Tibial nerve (tissue), 4 donors: Measurements from ENCODE around the gene CD70. TPM values are rescaled to one million over a fixed set of nuclear protein-coding genes. Genes with fewer than 3 reads are reported as not detected.

ENCODE experiments used
- DNase-seq, 2 donors: peaks; one replicate each; pipeline ENCODE4 v3.0.0-alpha.2; 2019; ENCODE audit warnings: low spot score in 2 of 2
- H3K27ac ChIP-seq, 4 donors: fragments of 200-600 bp; sonication (generic) in 3 of 4; one replicate each; pipeline ENCODE4 v1.5.1; 2017 to 2019; ENCODE audit warnings: mild to moderate bottlenecking in 1 of 4
- H3K27me3 ChIP-seq, 2 donors: fragments of 200-600 bp; sonication (generic) in 1 of 2; one replicate each; pipeline versions ENCODE4 v1.5.1 to v1.6.0; 2017 to 2019
- H3K36me3 ChIP-seq, 3 donors: fragments of 200-600 bp; sonication (generic); one replicate each; pipeline ENCODE4 v1.5.1; 2018 to 2019
- H3K4me1 ChIP-seq, 4 donors: fragments of 200-600 bp; sonication (generic) in 3 of 4; one replicate each; pipeline ENCODE4 v1.5.1; 2017 to 2019
- H3K4me3 ChIP-seq, 4 donors: fragments of 200-600 bp; sonication (generic) in 3 of 4; one replicate each; pipeline ENCODE4 v1.5.1; 2017 to 2019; ENCODE audit warnings: mild to moderate bottlenecking in 1 of 4, moderate library complexity in 1 of 4
- H3K9me3 ChIP-seq, 4 donors: fragments of 200-600 bp; sonication (generic) in 3 of 4; one replicate each; pipeline ENCODE4 v1.5.1; 2017 to 2019
- CTCF ChIP-seq, 5 experiments: fragments of 200-600 bp in 3 of 5; fragments of 450-650 bp in 2 of 5; sonication (generic) in 3 of 5; IDR thresholded peaks; one replicate each; pipeline ENCODE4 v1.5.1; 2016 to 2019; ENCODE audit warnings: antibody characterized with exemption in 5 of 5, mild to moderate bottlenecking in 3 of 5, moderate library complexity in 2 of 5
- EP300 ChIP-seq, 2 donors: sonication (generic); formaldehyde crosslinking; IDR thresholded peaks; one replicate each; pipeline ENCODE4 v1.6.1; 2017; ENCODE audit warnings: antibody characterized with exemption in 2 of 2, mild to moderate bottlenecking in 1 of 2
- POLR2A ChIP-seq, 2 donors: fragments of 450-650 bp; IDR thresholded peaks; one replicate each; pipeline ENCODE4 v1.6.1; 2017; ENCODE audit warnings: antibody characterized with exemption in 2 of 2, mild to moderate bottlenecking in 2 of 2, moderate library complexity in 2 of 2
- WGBS, 2 donors: methylation state at CpG; one replicate each; pipeline ENCODE4 v1.1.5; 2018; 5-methylcytosine and 5-hydroxymethylcytosine counted together
- total RNA-seq, 4 donors: library from RNA; depleted of rRNA; stranded (reverse); fragments of >200 nt; gene quantifications; one replicate each; pipeline ENCODE4 v1.1.0, GENCODE V29; 2016

The CD70 gene
- total RNA-seq, 4 donors from 2014 or later, result 0.87 TPM; not detected in 3

DNA sequence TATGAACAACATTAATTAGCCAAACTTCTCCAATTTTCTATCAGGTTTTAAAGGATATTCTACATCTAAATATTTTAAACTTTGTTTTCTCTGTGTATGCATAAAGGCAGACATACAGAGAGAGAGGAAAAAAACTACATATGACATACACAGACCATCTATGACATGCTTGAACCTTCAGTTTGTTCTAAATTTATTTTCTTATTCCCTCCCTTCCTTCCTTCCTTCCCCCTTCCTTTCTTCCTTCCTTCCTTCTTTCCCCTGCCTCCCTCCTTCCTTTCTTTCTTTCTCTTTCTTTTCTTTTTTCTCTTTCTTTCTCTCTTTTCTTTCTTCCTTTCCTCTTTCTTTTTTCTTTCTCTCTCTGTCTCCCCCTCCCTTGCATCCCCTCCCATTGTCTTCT, 35.8 kb upstream of the CD70 start:
- no peaks in the 10 kb centered on the region for H3K36me3 ChIP-seq
- H3K27ac ChIP-seq, result no peak overlapping the region
- no peaks in the 10 kb centered on the region for H3K4me1 ChIP-seq
- DNase-seq, result no peak
- TF ChIP-seq POLR2A (IDR thresholded peaks at IDR 0.05) (no peak), EP300 (IDR thresholded peaks at IDR 0.05) (no peak), CTCF (IDR thresholded peaks at IDR 0.05) (no peak)
- H3K9me3 ChIP-seq, result peaks cover 0 to 16% (median 0%) of the 10 kb centered on the region in 4 donors
- H3K4me3 ChIP-seq, result no peak overlapping the region
- peaks cover 0 to 3% of the 10 kb centered on the region in 2 donors for H3K27me3 ChIP-seq

- no peak for TF ChIP-seq POLR2A (IDR thresholded peaks at IDR 0.05)
- TF ChIP-seq CTCF (IDR thresholded peaks at IDR 0.05), result no peak
- no peak for TF ChIP-seq EP300 (IDR thresholded peaks at IDR 0.05)
- WGBS, 2 donors, result 59 to 65% methylated on average over 2 of the region's 2 CpGs
- peaks cover 0 to 15% of the 10 kb centered on the region in 2 donors for H3K27me3 ChIP-seq
- H3K36me3 ChIP-seq, result no peaks in the 10 kb centered on the region
- H3K27ac ChIP-seq, result no peak overlapping the region
- no peaks in the 10 kb centered on the region for H3K4me1 ChIP-seq
- H3K9me3 ChIP-seq, result peaks cover 0 to 33% (median 0%) of the 10 kb centered on the region in 4 donors
- H3K4me3 ChIP-seq, result no peak overlapping the region
- no peak for DNase-seq
Observed at GRCh38 chr19:6617374-6617773, 26.4 kb upstream of the CD70 start.

GRCh38 chr19:6616011-6616410, 25.1 kb upstream of the CD70 start:
- DNase-seq, result no peak
- 84 to 86% methylated on average over 6 of the region's 6 CpGs for WGBS, 2 donors
- TF ChIP-seq POLR2A (IDR thresholded peaks at IDR 0.05) (no peak), EP300 (IDR thresholded peaks at IDR 0.05) (no peak), CTCF (IDR thresholded peaks at IDR 0.05) (no peak)
- Histone ChIP-seq H3K27ac (no peak overlapping the region), H3K36me3 (no peaks in the 10 kb centered on the region), H3K4me3 (no peak overlapping the region), H3K9me3 (peaks cover 0 to 26% (median 0%) of the 10 kb centered on the region in 4 donors), H3K4me1 (peaks cover 0 to 5% (median 0%) of the 10 kb centered on the region in 4 donors), H3K27me3 (peaks cover 0 to 15% of the 10 kb centered on the region in 2 donors)

DNA sequence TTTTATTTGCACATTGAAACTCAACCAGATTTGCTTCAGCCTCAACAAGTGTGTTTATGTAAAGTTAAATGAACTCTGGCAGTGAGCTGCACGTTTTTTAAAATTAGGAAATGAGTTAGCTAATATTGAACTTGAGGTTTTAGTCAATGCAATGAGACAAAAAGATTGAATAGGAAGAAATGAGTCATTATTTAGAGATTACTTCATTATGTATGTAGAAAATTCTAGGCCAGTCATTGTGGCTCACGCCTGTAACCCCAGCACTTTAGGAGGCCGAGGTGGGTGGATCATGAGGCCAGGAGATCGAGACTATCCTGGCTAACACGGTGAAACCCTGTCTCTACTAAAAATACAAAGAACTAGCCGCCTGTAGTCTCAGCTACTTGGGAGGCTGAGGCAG, 22.8 kb upstream of the CD70 start:
- WGBS, 2 donors, result 52 to 54% methylated on average over 6 of the region's 6 CpGs
- no peak for DNase-seq

More for the DNA sequence above, 22.8 kb upstream of the CD70 start:
- H3K27ac ChIP-seq, result no peak overlapping the region
- H3K36me3 ChIP-seq, result no peaks in the 10 kb centered on the region
- peaks cover 0 to 5% (median 0%) of the 10 kb centered on the region in 4 donors for H3K4me1 ChIP-seq
- H3K27me3 ChIP-seq, result peaks cover 0 to 22% of the 10 kb centered on the region in 2 donors
- H3K4me3 ChIP-seq, result no peak overlapping the region
- TF ChIP-seq POLR2A (IDR thresholded peaks at IDR 0.05), result no peak
- TF ChIP-seq EP300 (IDR thresholded peaks at IDR 0.05), result no peak
- no peak for TF ChIP-seq CTCF (IDR thresholded peaks at IDR 0.05)
- H3K9me3 ChIP-seq, result peaks cover 0 to 17% (median 0%) of the 10 kb centered on the region in 4 donors
